GM10266 (cell line): Measurements from ENCODE around the gene PRDM2.
"Not testable (repeated sequence)": the region's sequence is repeated elsewhere in the genome, so short reads cannot be mapped to it uniquely, and the experiment has no call there.

Experiments
- DNase-seq: peaks from one replicate; pipeline ENCODE4 v3.0.0; 2012; ENCODE audit errors: extremely low spot score
- TF ChIP-seq, protein P1 (sequence below): IDR thresholded peaks from 2 replicates; pipeline ENCODE4 v1.5.1; 2012; ENCODE audit warnings: mild to moderate bottlenecking, low read depth; ENCODE audit not compliant: control insufficient read depth, insufficient read depth; ENCODE audit errors: missing control alignments

The PRDM2 gene

DNA sequence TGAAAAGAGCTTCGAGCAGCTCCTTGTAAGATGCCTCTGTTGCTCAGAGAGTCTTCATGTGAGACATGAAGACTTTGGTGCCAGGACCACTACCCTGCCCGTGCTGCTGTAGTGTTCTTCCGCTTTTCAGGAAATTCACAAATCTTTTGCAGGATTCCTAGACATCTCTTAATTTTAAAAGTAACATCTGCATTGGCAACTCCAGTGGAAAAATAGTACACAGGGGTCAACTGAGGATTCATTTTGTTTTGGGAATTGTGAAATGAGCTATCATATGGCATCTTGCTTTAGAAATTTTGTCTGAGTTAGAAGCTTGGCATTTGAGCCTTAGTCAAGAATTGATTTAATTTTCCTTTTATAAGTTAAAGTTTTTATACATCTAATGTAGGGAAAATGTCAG is 7.2 kb downstream of the PRDM2 start:
- no peak for DNase-seq
- TF ChIP-seq, protein P1, sequence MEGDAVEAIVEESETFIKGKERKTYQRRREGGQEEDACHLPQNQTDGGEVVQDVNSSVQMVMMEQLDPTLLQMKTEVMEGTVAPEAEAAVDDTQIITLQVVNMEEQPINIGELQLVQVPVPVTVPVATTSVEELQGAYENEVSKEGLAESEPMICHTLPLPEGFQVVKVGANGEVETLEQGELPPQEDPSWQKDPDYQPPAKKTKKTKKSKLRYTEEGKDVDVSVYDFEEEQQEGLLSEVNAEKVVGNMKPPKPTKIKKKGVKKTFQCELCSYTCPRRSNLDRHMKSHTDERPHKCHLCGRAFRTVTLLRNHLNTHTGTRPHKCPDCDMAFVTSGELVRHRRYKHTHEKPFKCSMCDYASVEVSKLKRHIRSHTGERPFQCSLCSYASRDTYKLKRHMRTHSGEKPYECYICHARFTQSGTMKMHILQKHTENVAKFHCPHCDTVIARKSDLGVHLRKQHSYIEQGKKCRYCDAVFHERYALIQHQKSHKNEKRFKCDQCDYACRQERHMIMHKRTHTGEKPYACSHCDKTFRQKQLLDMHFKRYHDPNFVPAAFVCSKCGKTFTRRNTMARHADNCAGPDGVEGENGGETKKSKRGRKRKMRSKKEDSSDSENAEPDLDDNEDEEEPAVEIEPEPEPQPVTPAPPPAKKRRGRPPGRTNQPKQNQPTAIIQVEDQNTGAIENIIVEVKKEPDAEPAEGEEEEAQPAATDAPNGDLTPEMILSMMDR, result no peak

DNA sequence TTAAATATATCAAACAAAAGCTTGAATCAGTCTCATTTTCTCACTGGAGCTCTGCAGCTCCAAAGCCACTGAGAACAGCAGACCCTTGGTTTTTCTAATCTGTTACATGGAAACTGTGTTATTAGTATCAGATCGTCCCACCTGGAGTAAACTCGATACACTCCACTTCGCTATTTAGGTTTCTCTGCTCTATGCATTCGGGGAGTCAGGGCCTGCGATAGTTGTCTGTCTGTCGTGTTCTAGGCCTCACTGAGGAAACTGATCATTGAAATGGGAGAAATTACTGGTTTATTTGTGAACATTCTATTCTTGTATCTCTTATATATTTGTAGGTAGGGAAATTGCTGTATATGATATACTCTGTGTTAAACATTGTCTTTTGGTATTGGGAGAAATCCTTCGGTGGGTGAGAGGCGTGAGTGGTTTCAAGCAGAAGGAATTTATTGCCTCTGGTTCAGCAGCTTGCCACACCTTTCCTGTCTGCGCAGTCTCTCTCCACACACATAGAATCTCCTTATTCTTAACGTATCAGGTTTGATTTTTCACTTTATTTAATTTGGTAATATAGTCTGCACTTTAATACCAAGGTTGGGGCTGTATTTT is 8.5 kb downstream of the PRDM2 start:
- no peak for DNase-seq
- TF ChIP-seq, protein P1, result no peak

DNA sequence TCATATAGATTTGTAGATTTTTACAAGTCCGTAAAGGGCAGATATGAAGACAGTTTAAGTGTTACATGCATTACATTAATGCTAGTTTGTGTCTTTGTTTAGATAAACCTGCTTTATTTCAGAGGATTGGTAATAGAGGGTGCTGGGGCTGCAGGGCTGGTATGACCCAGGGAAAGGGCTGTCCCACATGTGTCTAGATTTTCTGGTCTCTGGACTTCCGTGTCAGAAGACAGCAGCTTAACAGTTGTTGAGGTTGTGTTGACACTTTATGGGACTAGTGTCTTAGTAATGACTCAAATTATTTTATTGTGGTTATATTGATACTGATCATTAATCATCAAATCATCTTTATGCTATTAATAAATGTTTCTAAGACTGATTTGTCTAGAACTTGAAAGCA is 10.1 kb downstream of the PRDM2 start:
- DNase-seq, result no peak
- TF ChIP-seq, protein P1, result no peak

DNA sequence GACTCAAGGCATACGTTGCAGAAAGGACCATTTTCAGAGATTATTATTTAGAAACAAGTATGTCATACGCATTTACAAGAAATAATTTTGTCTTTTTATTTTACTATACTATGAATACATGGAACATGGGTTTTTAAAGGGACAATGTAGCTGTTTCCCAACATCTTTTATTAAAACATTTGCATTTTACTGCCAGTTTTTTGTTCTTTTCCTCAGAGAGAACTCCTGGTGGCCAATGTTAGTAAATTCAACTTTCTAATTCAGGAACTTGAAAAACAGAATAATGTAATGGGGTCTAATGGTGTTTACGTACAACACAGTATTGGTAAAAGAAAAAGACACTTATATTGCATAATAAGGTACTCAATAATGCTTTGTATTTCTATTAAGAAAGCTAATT is 14.9 kb downstream of the PRDM2 start:
- TF ChIP-seq, protein P1, result no peak
- no peak for DNase-seq

- DNase-seq, result not testable (repeated sequence)
Observed at GRCh38 chr1:13715616-13716287, 15.8 kb downstream of the PRDM2 start.

DNA sequence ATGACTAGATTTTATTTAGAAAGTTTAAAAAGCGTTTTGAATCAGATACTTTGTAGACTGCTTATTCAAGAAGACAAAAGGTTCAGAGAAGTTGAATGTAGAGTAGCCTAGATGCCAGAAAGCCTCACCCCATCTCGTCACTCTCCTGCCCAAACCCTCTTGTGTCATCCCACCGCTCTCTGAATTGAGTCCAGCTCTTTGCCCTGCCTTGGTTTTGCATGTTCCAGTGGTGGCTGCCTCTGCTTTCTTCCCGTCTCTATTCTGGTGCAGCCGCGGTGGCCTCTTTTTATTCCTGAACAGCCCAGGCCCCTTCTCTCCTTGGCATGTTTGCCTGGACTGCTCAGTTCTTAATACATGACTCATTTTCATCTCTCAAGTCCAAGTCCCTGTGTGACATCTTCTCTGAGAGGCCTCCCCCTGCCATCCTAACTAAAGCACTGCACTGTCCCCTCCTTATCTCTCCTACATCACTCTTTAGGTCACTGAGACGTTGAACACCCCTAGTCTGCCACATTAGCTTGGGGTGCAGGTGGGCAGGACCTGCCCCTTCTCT is 22.9 kb downstream of the PRDM2 start:
- no peak for DNase-seq

GRCh38 chr1:13723810-13724209 is 23.8 kb downstream of the PRDM2 start:
- DNase-seq, result no peak
- TF ChIP-seq, protein P1, result no peak

More for the DNA sequence above, 22.9 kb downstream of the PRDM2 start:
- TF ChIP-seq, protein P1, result no peak

DNA sequence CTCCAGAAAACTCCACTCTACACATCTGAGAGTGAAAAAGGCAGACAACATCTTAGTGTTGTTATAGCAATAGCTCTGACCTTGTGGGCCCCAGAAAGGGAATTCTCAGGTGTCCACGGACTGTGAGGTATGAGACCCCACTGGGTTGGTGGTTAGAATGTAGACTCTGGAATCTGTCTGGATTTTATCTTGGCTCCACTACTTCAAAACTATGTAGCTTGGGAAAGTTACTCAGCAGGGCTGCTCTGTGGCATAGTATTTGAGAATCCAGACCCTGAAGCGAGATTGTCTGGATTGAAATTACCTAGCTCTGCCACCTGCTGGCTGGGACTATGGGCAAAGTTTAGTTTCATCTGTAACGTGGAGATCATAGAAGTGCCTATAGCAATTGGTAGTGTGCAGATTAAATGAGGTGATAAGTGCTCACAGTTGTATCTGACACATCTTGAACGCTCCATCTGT is 25.8 kb downstream of the PRDM2 start:
- TF ChIP-seq, protein P1, result peak; percentile 57

More for the DNA sequence above, 25.8 kb downstream of the PRDM2 start:
- peak; percentile 29 for DNase-seq
